ENCODE results near the gene SPATA12.
"Not testable (repeated sequence)": the region's sequence is repeated elsewhere in the genome, so short reads cannot be mapped to it uniquely, and the experiment has no call there.

Gene SPATA12

GRCh38 chr3:57083266-57083995 lies 23.0 kb downstream of the SPATA12 start:
- not testable (repeated sequence) for DNase-seq (ENCODE audit: low read depth)

DNA sequence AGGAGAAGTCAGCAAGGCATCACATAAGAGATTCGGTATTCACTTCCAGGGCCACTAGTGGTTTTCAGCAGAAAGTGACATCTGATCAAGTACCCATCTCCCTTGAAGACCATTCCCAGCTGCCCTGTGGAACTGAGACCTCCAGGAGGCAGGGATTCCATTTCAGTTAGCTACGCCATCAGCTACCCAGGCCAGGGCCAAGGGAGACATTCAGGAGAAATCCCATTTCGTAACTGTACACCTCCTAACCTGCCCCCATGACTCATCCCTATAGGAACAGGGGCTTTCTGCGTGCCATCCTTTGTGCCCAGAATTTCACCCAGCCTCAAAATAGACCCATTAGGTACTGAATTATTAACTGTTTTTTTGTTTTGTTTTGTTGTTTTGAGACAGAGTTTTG lies 24.7 kb downstream of the SPATA12 start:
- DNase-seq (ENCODE audit: low read depth) = no peak

DNA sequence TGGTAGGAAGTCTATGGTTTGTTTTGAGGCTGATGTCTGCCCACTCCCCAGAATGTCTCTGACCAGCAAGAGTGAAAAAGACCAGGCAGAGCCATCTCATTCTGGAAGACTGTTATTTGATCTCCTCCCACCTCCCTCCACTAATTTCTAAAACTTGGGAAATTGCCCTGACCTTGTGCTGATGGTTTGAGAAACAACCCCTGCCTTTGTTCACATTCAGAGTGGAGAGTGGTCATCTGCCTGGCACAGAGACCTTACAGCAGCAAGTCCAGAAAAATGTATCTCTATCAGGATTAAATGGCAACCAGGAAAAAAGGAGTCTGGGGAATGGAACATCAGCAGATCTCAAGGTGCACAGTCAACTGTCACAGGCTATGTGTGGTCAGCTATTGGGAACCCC lies 25.7 kb downstream of the SPATA12 start:
- DNase-seq (ENCODE audit: low read depth) = no peak

DNA sequence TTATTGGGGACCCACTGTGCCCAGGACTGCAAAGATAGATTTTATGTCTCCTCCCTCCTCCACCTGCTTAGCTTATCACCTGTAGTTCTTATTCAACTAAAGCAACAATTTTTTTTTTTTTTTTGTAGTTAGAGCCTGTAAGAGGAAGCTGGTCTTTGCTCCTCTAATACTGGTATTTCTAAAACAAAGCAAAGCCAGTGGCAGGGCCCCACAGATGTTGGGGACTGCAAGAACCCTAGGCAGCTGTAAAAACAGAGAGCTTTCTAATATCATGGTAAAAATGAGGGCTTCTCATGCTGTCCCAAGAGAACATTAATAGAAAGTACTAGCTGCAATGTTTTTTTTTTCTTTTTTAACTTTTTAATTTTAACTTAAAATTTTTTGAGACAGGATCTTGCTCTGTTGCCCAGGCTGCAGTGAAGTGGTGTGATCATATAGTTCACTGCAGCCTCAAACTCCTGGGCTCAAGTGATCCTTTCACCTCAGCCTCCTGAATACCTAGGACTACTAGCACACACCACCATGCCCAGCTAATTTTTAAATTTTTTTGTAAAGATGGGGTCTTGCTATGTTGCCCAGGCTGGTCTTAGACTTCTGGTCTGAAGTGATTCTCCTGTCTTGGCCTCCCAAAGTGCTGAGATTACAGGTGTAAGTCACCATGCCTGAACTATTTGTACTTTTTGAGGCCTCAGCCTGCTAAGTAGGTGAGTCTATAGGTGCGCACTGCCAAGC lies 27.1 kb downstream of the SPATA12 start:
- DNase-seq (ENCODE audit: low read depth) = no peak

GRCh38 chr3:57088503-57088902 lies 28.0 kb downstream of the SPATA12 start:
- no peak for DNase-seq (ENCODE audit: low read depth)

- no peak for DNase-seq (ENCODE audit: low read depth)
Observed at GRCh38 chr3:57089043-57089442, 28.6 kb downstream of the SPATA12 start.

- DNase-seq (ENCODE audit: low read depth) = peak; percentile 17
Observed at GRCh38 chr3:57091521-57092273, 31.2 kb downstream of the SPATA12 start.

DNA sequence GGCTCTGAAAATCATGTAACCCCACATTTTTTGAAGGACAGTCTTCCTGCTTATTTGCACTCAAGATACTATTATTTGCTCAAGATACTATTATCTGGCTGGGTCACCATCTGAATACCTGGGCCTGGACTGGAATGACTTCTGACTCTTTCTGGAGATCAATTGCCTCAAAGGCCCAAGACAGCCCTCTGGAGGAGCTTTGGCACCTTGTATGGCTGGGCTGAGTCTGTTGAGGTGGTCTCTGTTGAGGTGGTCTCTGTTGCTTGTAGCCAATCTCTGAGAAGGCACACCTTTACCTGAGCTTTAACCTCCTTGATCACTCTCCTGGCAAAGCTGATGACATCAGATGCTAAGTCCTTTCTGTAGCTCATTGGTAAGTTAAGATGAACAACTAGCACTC lies 33.0 kb downstream of the SPATA12 start:
- DNase-seq (ENCODE audit: low read depth) = no peak

DNA sequence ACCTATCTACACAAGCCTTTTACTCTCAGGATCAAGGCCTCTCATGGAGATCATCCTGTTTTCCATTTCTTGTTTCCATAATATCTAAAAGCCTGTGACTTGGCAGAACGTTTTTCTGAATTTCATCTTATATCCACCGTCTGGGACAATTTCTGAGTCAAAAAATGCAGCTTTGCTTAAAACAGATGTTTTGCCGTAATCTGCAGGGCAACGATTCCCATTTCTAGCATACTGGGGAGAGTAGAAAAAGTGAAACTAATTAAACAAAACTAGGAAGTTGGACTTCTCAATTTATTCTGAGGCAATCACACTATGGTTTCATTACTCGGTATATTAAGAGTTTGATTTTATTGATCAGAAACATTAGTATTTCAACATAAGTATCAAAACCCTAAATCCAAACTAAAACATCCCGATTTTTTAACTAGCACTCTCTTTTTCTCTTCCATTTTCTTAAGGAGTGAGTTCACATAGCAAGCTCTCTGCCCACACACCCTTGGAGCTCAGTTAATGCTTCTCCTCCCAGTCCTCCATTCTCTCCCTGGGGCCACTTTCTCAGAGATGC lies 33.6 kb downstream of the SPATA12 start:
- no peak for DNase-seq (ENCODE audit: low read depth)

DNA sequence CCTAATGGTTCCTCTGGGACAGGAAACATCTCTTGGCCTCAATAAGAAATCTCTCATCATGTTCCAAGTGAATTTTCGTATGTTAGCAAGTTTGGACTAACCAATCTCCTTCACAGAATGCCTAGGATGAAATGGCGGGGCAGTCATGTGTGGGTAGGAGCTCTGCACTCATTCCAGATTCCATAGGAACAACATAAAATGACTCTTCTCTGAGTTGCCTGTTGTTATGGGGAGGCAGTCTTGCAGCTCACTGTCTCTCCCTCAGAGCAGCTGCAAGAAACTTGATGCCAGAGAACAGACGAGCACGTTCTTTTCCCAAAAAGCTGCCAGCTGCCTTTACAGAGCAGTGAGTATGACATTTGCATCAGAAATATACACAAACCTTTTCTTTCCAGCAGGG lies 34.1 kb downstream of the SPATA12 start:
- DNase-seq (ENCODE audit: low read depth) = peak; percentile 50

- no peak for DNase-seq (ENCODE audit: low read depth)
Observed at GRCh38 chr3:57095363-57095762, 34.9 kb downstream of the SPATA12 start.

- DNase-seq (ENCODE audit: low read depth) = no peak
Observed at GRCh38 chr3:57097536-57097935, 37.1 kb downstream of the SPATA12 start.

- DNase-seq (ENCODE audit: low read depth) = no peak
Observed at GRCh38 chr3:57098418-57099310, 38.2 kb downstream of the SPATA12 start.

GRCh38 chr3:57100046-57100695 lies 39.7 kb downstream of the SPATA12 start:
- peak; percentile 71 for DNase-seq (ENCODE audit: low read depth)

DNA sequence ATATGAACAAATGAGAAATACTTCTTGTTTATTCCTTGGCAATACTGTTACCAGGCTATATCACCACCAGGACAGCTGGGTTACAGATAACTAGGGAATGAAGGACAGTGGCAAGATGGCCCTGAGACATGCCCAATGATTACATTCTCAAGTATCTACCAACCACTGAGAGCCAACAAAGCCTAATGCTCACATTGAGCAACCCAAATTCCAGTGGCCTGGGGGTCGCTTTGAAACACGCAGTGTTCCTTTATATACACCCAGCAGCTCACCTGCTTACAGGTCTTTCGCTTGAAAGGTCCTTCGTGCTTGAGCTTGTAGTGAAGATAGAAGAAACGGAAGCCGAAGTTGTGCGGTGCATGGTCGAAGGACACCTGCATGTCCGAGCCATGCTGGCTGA lies 45.1 kb downstream of the SPATA12 start:
- no peak for DNase-seq (ENCODE audit: low read depth)

- no peak for DNase-seq (ENCODE audit: low read depth)
Observed at GRCh38 chr3:57108684-57109083, 48.2 kb downstream of the SPATA12 start.

- no peak for DNase-seq (ENCODE audit: low read depth)
Observed at GRCh38 chr3:57109437-57110199, 49.2 kb downstream of the SPATA12 start.

DNA sequence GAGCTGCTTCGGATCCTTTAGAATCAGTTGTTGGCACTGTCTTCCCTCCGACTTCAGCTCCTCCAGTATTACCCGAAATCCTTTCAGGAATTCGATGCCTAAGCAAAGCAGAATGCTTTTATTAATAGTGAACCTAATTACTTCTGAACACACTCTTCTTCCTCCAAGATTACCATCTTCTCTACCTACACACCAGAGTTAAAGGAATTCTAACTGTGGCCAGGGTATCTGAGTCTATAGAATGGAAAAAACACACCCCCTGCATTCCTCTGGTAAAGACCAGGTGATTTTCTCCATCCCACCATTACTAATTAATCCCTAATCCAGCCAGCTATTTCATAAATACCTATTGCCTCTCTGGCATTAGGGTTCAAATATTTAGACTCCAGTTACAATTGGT lies 49.8 kb downstream of the SPATA12 start:
- no peak for DNase-seq (ENCODE audit: low read depth)

DNA sequence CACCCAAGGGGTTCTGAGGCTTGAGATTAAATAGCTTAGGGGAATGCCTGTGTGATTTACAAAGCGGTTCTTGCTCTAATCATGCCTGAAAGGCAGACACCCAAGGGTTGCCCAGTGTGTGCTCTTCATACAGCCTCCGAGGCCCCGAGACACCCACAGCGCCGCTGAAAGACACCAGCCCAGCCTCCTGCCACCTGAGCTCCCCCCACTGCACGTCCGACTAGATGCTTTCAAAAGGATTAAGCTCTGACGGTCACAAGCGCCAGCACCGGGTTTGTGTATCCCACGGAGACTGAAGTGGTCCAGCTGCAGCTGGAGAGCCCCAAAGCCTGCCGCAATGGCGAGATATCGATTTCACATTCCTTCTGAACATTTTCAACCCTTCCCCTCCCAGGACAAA lies 50.3 kb downstream of the SPATA12 start:
- DNase-seq (ENCODE audit: low read depth) = no peak

DNA sequence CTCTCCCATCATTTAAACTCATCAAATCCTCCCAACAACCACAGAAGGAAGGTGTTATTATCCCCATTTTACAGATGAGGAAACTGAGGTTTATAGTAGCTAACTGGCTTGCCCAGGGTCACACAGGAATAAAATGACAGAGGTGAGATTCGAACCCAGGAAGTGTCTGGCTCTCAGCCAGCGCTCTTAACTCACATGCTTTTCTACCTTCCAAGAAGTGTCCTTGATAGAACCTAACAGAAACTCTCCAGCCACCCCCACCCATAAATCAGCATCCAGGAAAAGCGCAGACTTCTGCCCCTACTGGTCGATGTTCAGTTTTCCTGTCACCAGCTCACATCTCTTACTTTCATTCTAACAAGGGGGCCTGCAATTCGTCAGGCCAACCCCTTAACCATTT lies 51.7 kb downstream of the SPATA12 start:
- no peak for DNase-seq (ENCODE audit: low read depth)
